Neural cell (in vitro differentiated cells): ENCODE measurements around the gene IKZF2. TPM values are rescaled to one million over a fixed set of nuclear protein-coding genes. Genes with fewer than 3 reads are reported as not detected.

Experiments
- H2AFZ ChIP-seq: fragments of 200-600, 300-800 bp; sonication (generic), shearing (Covaris generic); 2 replicates; pipeline ENCODE4 v1.6.0; 2014; ENCODE audit warnings: low read depth, mild to moderate bottlenecking, antibody characterized with exemption, low read length, moderate library complexity
- H3F3A ChIP-seq: fragments of 200-600 bp; shearing (Covaris generic); 2 replicates; pipeline ENCODE4 v1.6.1; 2016; ENCODE audit warnings: mild to moderate bottlenecking, moderate library complexity, mixed read lengths, antibody characterized with exemption, low read length; ENCODE audit not compliant: insufficient read depth, poor library complexity, severe bottlenecking
- H3K27ac ChIP-seq: fragments of 200-600, 300-800 bp; sonication (generic), shearing (Covaris generic); 2 replicates; pipeline ENCODE4 v1.5.1; 2014; ENCODE audit warnings: mild to moderate bottlenecking, low read length, moderate library complexity
- H3K27me3 ChIP-seq: fragments of 300-800, 200-600 bp; sonication (generic), shearing (Covaris generic); 2 replicates; pipeline ENCODE4 v1.6.0; 2014; ENCODE audit warnings: mild to moderate bottlenecking, low read depth, low read length, moderate library complexity; ENCODE audit not compliant: insufficient read depth
- H3K36me3 ChIP-seq: fragments of 300-800, 200-600 bp; sonication (generic), shearing (Covaris generic); 2 replicates; pipeline ENCODE4 v1.5.1; 2014; ENCODE audit warnings: mild to moderate bottlenecking, antibody characterized with exemption, low read length, moderate library complexity; ENCODE audit not compliant: insufficient read depth
- H3K4me2 ChIP-seq: fragments of 300-800, 200-600 bp; sonication (generic), shearing (Covaris generic); 2 replicates; pipeline ENCODE4 v1.6.0; 2014; ENCODE audit warnings: mild to moderate bottlenecking, low read length
- H3K4me3 ChIP-seq: fragments of 300-800, 200-600 bp; sonication (generic), shearing (Covaris generic); 2 replicates; pipeline ENCODE4 v1.5.1; 2014; ENCODE audit warnings: mild to moderate bottlenecking, low read length, moderate library complexity
- H3K79me2 ChIP-seq: fragments of 200-600 bp; shearing (Covaris generic); replicated peaks from 2 replicates; pipeline ENCODE4 v1.6.0; 2014; ENCODE audit warnings: mild to moderate bottlenecking, low read length, moderate library complexity; ENCODE audit not compliant: insufficient read depth
- H3K9ac ChIP-seq: fragments of 300-800, 200-600 bp; sonication (generic), shearing (Covaris generic); 2 replicates; pipeline ENCODE4 v1.6.1; 2016; ENCODE audit warnings: mild to moderate bottlenecking, low read length, mixed read lengths
- H3K9me2 ChIP-seq: fragments of 200-600 bp; shearing (Covaris generic); 2 replicates; pipeline ENCODE4 v1.6.1; 2016; ENCODE audit warnings: mild to moderate bottlenecking, low read length, mixed read lengths; ENCODE audit not compliant: insufficient read depth
- H3K9me3 ChIP-seq: fragments of 200-600, 300-800 bp; sonication (generic), shearing (Covaris generic); 2 replicates; pipeline ENCODE4 v1.6.1; 2016; ENCODE audit warnings: mild to moderate bottlenecking, mixed run types, low read length, moderate library complexity, mixed read lengths
- H4K20me1 ChIP-seq: fragments of 200-600 bp; shearing (Covaris generic); 2 replicates; pipeline ENCODE4 v1.6.1; 2016; ENCODE audit warnings: mild to moderate bottlenecking, mixed run types; ENCODE audit not compliant: insufficient read depth
- CTCF ChIP-seq: fragments of 450-650 bp; IDR thresholded peaks from 2 replicates; pipeline ENCODE4 v1.5.1; 2014; ENCODE audit warnings: antibody characterized with exemption, mild to moderate bottlenecking, moderate library complexity; ENCODE audit not compliant: poor library complexity, severe bottlenecking
- EP300 ChIP-seq: fragments of 450-650 bp; conservative IDR thresholded peaks from 2 replicates; pipeline ENCODE4 v1.6.1; 2014; ENCODE audit warnings: antibody characterized with exemption, mild to moderate bottlenecking, moderate library complexity; ENCODE audit not compliant: poor library complexity, severe bottlenecking
- EZH2 ChIP-seq: fragments of 200-600, 300-800 bp; shearing (Covaris generic), sonication (generic); IDR thresholded peaks from 2 replicates; pipeline ENCODE4 v1.6.1; 2014; ENCODE audit warnings: antibody characterized with exemption, low read length, borderline replicate concordance, mild to moderate bottlenecking; ENCODE audit not compliant: insufficient read depth, poor library complexity, severe bottlenecking
- MXI1 ChIP-seq: fragments of 450-650 bp; conservative IDR thresholded peaks from 2 replicates; pipeline ENCODE4 v1.6.1; 2014; ENCODE audit warnings: antibody characterized with exemption, mild to moderate bottlenecking; ENCODE audit not compliant: poor library complexity, severe bottlenecking
- POLR2AphosphoS5 ChIP-seq: IDR thresholded peaks from 2 replicates; pipeline ENCODE4 v1.6.1; 2012
- RAD21 ChIP-seq: fragments of 450-650 bp; conservative IDR thresholded peaks from 2 replicates; pipeline ENCODE4 v1.6.1; 2014; ENCODE audit warnings: antibody characterized with exemption, mild to moderate bottlenecking, moderate library complexity
- REST ChIP-seq: IDR thresholded peaks from 2 replicates; pipeline ENCODE4 v1.6.1; 2012; ENCODE audit warnings: borderline replicate concordance
- SMC3 ChIP-seq: fragments of 450-650 bp; conservative IDR thresholded peaks from 2 replicates; pipeline ENCODE4 v1.6.1; 2014; ENCODE audit warnings: antibody characterized with exemption, mild to moderate bottlenecking, moderate library complexity; ENCODE audit not compliant: poor library complexity
- TAF1 ChIP-seq: IDR thresholded peaks from 2 replicates; pipeline ENCODE4 v1.6.1; 2012; ENCODE audit warnings: low read depth
- polyA plus RNA-seq: library from polyadenylated mRNA; depleted of rRNA; stranded (reverse); fragments of >200 nt; gene quantifications from 2 replicates; pipeline ENCODE4 v1.2.3, GENCODE V29; 2014

IKZF2 gene
- polyA plus RNA-seq, 1 donor from 2014 or later: 5.6 TPM

GRCh38 chr2:213042262-213042661, 109.2 kb downstream of the IKZF2 start:
- Histone ChIP-seq H3K27ac (no peak overlapping the region), H3K4me2 (no peak overlapping the region), H4K20me1 (no peaks in the 10 kb centered on the region), H3K4me3 (no peak overlapping the region), H3K9me2 (no peaks in the 10 kb centered on the region), H2AFZ (no peak overlapping the region), H3K27me3 (no peaks in the 10 kb centered on the region), H3K79me2 (no peaks in the 10 kb centered on the region), H3K9ac (no peak overlapping the region), H3F3A (no peaks in the 10 kb centered on the region), H3K9me3 (no peaks in the 10 kb centered on the region), H3K36me3 (no peaks in the 10 kb centered on the region)
- TF ChIP-seq MXI1: no peak
- no peak for TF ChIP-seq EP300
- no peak for TF ChIP-seq TAF1
- TF ChIP-seq REST: no peak
- TF ChIP-seq SMC3: no peak
- TF ChIP-seq EZH2: no peak
- no peak for TF ChIP-seq CTCF
- TF ChIP-seq POLR2AphosphoS5: no peak
- TF ChIP-seq RAD21: no peak

- H3K4me3 ChIP-seq: no peak overlapping the region
- no peak overlapping the region for H3K4me2 ChIP-seq
- H3K36me3 ChIP-seq: no peaks in the 10 kb centered on the region
- H3K27me3 ChIP-seq: no peaks in the 10 kb centered on the region
- H3F3A ChIP-seq: no peaks in the 10 kb centered on the region
- H3K9ac ChIP-seq: no peak overlapping the region
- no peaks in the 10 kb centered on the region for H3K9me3 ChIP-seq
- no peak overlapping the region for H2AFZ ChIP-seq
- no peaks in the 10 kb centered on the region for H3K79me2 ChIP-seq
- no peak for TF ChIP-seq SMC3
- TF ChIP-seq MXI1: no peak
- no peak for TF ChIP-seq EP300
- TF ChIP-seq EZH2: no peak
- TF ChIP-seq POLR2AphosphoS5: no peak
- no peak for TF ChIP-seq CTCF
- TF ChIP-seq TAF1: no peak
- TF ChIP-seq REST: no peak
- no peak for TF ChIP-seq RAD21
- H4K20me1 ChIP-seq: no peaks in the 10 kb centered on the region
- H3K27ac ChIP-seq: no peak overlapping the region
- no peaks in the 10 kb centered on the region for H3K9me2 ChIP-seq
Measured at GRCh38 chr2:213036836-213037235, 114.6 kb downstream of the IKZF2 start.
